Breast epithelium (tissue), 3 donors: Measurements from ENCODE around the gene GPR143.

Experiments used
- POLR2A ChIP-seq: fragments of 450-650 bp; IDR thresholded peaks from one replicate; pipeline ENCODE4 v1.6.1; 2016; ENCODE audit warnings: antibody characterized with exemption, mild to moderate bottlenecking, moderate library complexity
- POLR2AphosphoS5 ChIP-seq, 3 donors: sonication (generic); formaldehyde crosslinking; IDR thresholded peaks; one replicate each; pipeline ENCODE4 v1.6.1; 2017; ENCODE audit warnings: antibody characterized with exemption in 3 of 3
- TF ChIP-seq, protein P1 (sequence below), 3 donors: fragments of 450-650 bp; IDR thresholded peaks; one replicate each; pipeline ENCODE4 v1.5.1; 2016 to 2017; ENCODE audit warnings: antibody characterized with exemption in 3 of 3, mild to moderate bottlenecking in 3 of 3, moderate library complexity in 3 of 3

DNA sequence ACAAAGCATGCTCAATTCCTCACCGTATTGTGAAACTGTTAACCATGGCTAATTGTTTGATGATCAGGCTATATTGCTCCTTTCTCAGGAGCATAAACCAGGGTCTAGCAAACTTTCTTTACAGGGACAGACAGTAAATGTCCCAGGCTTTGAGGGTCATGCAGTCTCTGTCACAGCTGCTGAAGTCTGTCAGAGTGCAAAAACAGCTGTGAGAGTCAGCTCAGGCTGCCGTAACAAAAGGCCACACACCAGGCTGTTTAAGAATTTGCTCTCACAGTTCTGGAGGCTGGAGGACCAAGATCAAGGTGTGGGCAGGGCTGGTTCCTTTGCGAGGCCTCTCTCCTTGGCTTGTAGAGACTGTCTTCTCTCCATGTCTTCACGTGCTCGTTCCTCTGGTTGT lies 75.6 kb downstream of the GPR143 start:
- TF ChIP-seq POLR2AphosphoS5 (IDR thresholded peaks at IDR 0.05) (no peak), POLR2A (no peak)
- TF ChIP-seq, protein P1, sequence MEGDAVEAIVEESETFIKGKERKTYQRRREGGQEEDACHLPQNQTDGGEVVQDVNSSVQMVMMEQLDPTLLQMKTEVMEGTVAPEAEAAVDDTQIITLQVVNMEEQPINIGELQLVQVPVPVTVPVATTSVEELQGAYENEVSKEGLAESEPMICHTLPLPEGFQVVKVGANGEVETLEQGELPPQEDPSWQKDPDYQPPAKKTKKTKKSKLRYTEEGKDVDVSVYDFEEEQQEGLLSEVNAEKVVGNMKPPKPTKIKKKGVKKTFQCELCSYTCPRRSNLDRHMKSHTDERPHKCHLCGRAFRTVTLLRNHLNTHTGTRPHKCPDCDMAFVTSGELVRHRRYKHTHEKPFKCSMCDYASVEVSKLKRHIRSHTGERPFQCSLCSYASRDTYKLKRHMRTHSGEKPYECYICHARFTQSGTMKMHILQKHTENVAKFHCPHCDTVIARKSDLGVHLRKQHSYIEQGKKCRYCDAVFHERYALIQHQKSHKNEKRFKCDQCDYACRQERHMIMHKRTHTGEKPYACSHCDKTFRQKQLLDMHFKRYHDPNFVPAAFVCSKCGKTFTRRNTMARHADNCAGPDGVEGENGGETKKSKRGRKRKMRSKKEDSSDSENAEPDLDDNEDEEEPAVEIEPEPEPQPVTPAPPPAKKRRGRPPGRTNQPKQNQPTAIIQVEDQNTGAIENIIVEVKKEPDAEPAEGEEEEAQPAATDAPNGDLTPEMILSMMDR (IDR thresholded peaks at IDR 0.05): no peak
